GM06990 (cell line): Measurements from ENCODE around the gene VPS26C.

Experiments used
- DNase-seq: peaks from one replicate; pipeline ENCODE4 v3.0.0-alpha.2; 2011; ENCODE audit not compliant: insufficient read length; ENCODE audit errors: extremely low read depth
- H3K27me3 ChIP-seq: replicated peaks from 2 replicates; pipeline ENCODE4 v1.6.0; 2011; ENCODE audit warnings: low read length; ENCODE audit not compliant: control insufficient read depth, insufficient read depth
- H3K36me3 ChIP-seq: 2 replicates; pipeline ENCODE4 v1.5.1; 2011; ENCODE audit warnings: low read length; ENCODE audit not compliant: control insufficient read depth, insufficient read depth
- H3K4me3 ChIP-seq: replicated peaks from 2 replicates; pipeline ENCODE4 v1.5.1; 2011; ENCODE audit warnings: low read depth, mild to moderate bottlenecking, control low read depth, low read length
- CTCF ChIP-seq: IDR thresholded peaks from 2 replicates; pipeline ENCODE4 v1.5.1; 2011; ENCODE audit warnings: low read length, control low read depth, mild to moderate bottlenecking, inconsistent platforms; ENCODE audit not compliant: insufficient read depth, poor library complexity, severe bottlenecking

VPS26C gene

GRCh38 chr21:37202221-37203110 lies 64.7 kb downstream of the VPS26C start:
- Histone ChIP-seq H3K36me3 (peaks cover 10% of the 10 kb centered on the region), H3K27me3 (no peaks in the 10 kb centered on the region), H3K4me3 (no peak overlapping the region)
- no peak for TF ChIP-seq CTCF
- DNase-seq: no peak

GRCh38 chr21:37200641-37201480 lies 66.3 kb downstream of the VPS26C start:
- TF ChIP-seq CTCF: no peak

GRCh38 chr21:37199057-37199924 lies 67.8 kb downstream of the VPS26C start:
- peaks cover 20% of the 10 kb centered on the region for H3K36me3 ChIP-seq

More at GRCh38 chr21:37200641-37201480, 66.3 kb downstream of the VPS26C start:
- H3K27me3 ChIP-seq: no peaks in the 10 kb centered on the region
- no peak for DNase-seq
- H3K36me3 ChIP-seq: peaks cover 10% of the 10 kb centered on the region
- no peak overlapping the region for H3K4me3 ChIP-seq

GRCh38 chr21:37197746-37198145 lies 69.4 kb downstream of the VPS26C start:
- no peak for TF ChIP-seq CTCF
- DNase-seq: no peak
- H3K27me3 ChIP-seq: no peaks in the 10 kb centered on the region
- no peak overlapping the region for H3K4me3 ChIP-seq
- H3K36me3 ChIP-seq: peaks cover 24% of the 10 kb centered on the region

More at GRCh38 chr21:37199057-37199924, 67.8 kb downstream of the VPS26C start:
- TF ChIP-seq CTCF: no peak
- no peak for DNase-seq
- Histone ChIP-seq H3K27me3 (no peaks in the 10 kb centered on the region), H3K4me3 (no peak overlapping the region)

- Histone ChIP-seq H3K36me3 (peaks cover 24% of the 10 kb centered on the region), H3K4me3 (no peak overlapping the region), H3K27me3 (no peaks in the 10 kb centered on the region)
- DNase-seq: no peak
- TF ChIP-seq CTCF: no peak
Observed at GRCh38 chr21:37196847-37197246, 70.3 kb downstream of the VPS26C start.
